HepG2 (cell line): Measurements from ENCODE around the gene ABCG1. TPM values are rescaled to one million over a fixed set of nuclear protein-coding genes. Genes with fewer than 3 reads are reported as not detected.
A peak's percentile ranks its signal among the peaks of the same experiment; 100 is the strongest.

ENCODE experiments used
- FOXA3 ChIP-seq: IDR thresholded peaks from 2 replicates; pipeline ENCODE4 v1.6.1; 2016; ENCODE audit warnings: missing genetic modification reagents, missing compliant biosample characterization
- GABPA ChIP-seq, 2 experiments: IDR thresholded peaks; 2 replicates each; pipeline ENCODE4 v1.6.1; 2011 to 2016; ENCODE audit warnings: low read depth in 2 of 2, low read length in 1 of 2, missing biosample characterization in 1 of 2, missing genetic modification characterization in 1 of 2
- KAT8 ChIP-seq: IDR thresholded peaks from 2 replicates; pipeline ENCODE4 v1.6.1; 2016; ENCODE audit warnings: missing genetic modification reagents, missing compliant biosample characterization
- MAFK ChIP-seq, 2 experiments: IDR thresholded peaks in 1 of 2; conservative IDR thresholded peaks in 1 of 2; 2 replicates each; pipeline ENCODE4 v1.6.1; 2011; ENCODE audit warnings: improper control_type of control experiment in 2 of 2, low read length in 2 of 2
- SRSF9 ChIP-seq: fragments of 200-400 bp; formaldehyde crosslinking; IDR thresholded peaks from 2 replicates; pipeline ENCODE4 v1.6.1; 2018; ENCODE audit warnings: borderline replicate concordance, mild to moderate bottlenecking, low read depth, low read length; ENCODE audit not compliant: insufficient read depth, poor library complexity, severe bottlenecking
- SYNCRIP ChIP-seq: fragments of 200-400 bp; formaldehyde crosslinking; IDR thresholded peaks from 2 replicates; pipeline ENCODE4 v1.6.1; 2018; ENCODE audit warnings: mild to moderate bottlenecking, low read depth, low read length; ENCODE audit not compliant: insufficient read depth
- ZIK1 ChIP-seq: sonication (generic); formaldehyde crosslinking; IDR thresholded peaks from 2 replicates; pipeline ENCODE4 v1.5.0; 2020; ENCODE audit warnings: mild to moderate bottlenecking, low read depth, missing genetic modification reagents, borderline replicate concordance
- ZKSCAN5 ChIP-seq: sonication (generic); formaldehyde crosslinking; IDR thresholded peaks from 2 replicates; pipeline ENCODE4 v1.5.1; 2020; ENCODE audit warnings: mild to moderate bottlenecking, missing genetic modification reagents
- ZNF24 ChIP-seq: fragments of 450-650 bp; IDR thresholded peaks from 2 replicates; pipeline ENCODE4 v1.6.1; 2017; ENCODE audit warnings: antibody characterized with exemption, mild to moderate bottlenecking
- ZNF605 ChIP-seq: sonication (generic); formaldehyde crosslinking; IDR thresholded peaks from 2 replicates; pipeline ENCODE4 v1.8.0; 2022; ENCODE audit warnings: mild to moderate bottlenecking, missing genetic modification reagents
- polyA plus RNA-seq, 8 experiments: library from polyadenylated mRNA; depleted of rRNA in 3 of 8; stranded (reverse) in 7 of 8; unstranded in 1 of 8; fragments of >200 nt; fragmentation: Illumina TruSeq in 4 of 8; extraction: Trizol in 4 of 8; gene quantifications; 2 replicates each; pipeline versions ENCODE4 v1.2.1 to v1.2.3, GENCODE V29; 2011 to 2016; ENCODE audit warnings: low read depth in 4 of 8, missing spikeins in 1 of 8, mixed read lengths in 1 of 8; ENCODE audit not compliant: insufficient read depth in 1 of 8
- total RNA-seq, 5 experiments: library from RNA; depleted of rRNA; stranded (reverse); fragments of >200 nt; fragmentation: Illumina TruSeq; extraction: Trizol; gene quantifications; 2 replicates each; pipeline ENCODE4 v1.2.3, GENCODE V29; 2016; ENCODE audit warnings: low read depth in 1 of 5
- TF ChIP-seq, protein P1 (sequence below): sonication (generic); formaldehyde crosslinking; IDR thresholded peaks from 2 replicates; pipeline ENCODE4 v1.9.0; 2021; ENCODE audit warnings: missing genetic modification reagents, mild to moderate bottlenecking, borderline replicate concordance
- TF ChIP-seq, protein P2 (sequence below): sonication (generic); formaldehyde crosslinking; IDR thresholded peaks from 2 replicates; pipeline ENCODE4 v1.4.0; 2020; ENCODE audit warnings: mild to moderate bottlenecking, missing genetic modification reagents
- TF ChIP-seq, protein P3 (sequence below): sonication (generic); formaldehyde crosslinking; IDR thresholded peaks from 2 replicates; pipeline ENCODE4 v1.9.0; 2021; ENCODE audit warnings: missing genetic modification reagents, borderline replicate concordance
- TF ChIP-seq, protein P4 (sequence below): sonication (generic); formaldehyde crosslinking; IDR thresholded peaks from 2 replicates; pipeline ENCODE4 v1.5.1; 2020; ENCODE audit warnings: missing genetic modification reagents, mild to moderate bottlenecking, borderline replicate concordance

The ABCG1 gene
- total and polyA plus RNA-seq, 2 of the 13 experiments (the other 11 are each of a cell fraction or from before 2014, with no cell fraction given), result 0.04 TPM; not detected in 1

DNA sequence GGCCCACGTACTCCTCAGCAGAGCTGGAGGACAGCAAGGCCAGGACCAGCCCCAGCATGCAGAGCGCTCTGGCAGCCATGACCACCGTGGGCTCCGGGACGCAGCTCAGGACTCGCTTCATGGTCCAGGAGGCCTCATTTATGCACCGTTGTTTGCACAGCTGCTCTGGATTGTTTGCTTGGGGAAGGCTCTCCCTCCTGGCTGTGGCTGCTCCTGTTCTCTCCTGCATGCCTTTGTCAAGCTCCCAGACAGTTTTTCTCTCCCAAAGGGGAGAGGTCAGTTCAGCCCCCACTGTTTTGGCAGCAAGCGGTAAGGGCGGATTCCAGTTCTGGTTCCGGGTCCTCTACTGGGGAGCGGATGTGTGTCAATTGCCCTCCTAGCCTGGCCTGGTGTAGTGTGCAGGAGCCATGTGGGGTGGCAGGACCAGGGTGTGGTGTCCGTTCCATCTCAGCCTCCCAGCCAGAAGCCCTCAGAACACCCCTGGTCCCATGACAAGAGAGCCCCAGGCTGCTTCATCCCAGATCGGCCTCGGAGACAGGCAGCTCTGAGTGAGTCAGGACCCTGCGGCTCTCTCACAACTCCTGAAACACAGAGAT, 96.5 kb downstream of the ABCG1 start, which contains the start of gene TFF3 (continued):
- TF ChIP-seq FOXA3 (CRISPR knock-in tag), result peak; percentile 91
- TF ChIP-seq, protein P1, sequence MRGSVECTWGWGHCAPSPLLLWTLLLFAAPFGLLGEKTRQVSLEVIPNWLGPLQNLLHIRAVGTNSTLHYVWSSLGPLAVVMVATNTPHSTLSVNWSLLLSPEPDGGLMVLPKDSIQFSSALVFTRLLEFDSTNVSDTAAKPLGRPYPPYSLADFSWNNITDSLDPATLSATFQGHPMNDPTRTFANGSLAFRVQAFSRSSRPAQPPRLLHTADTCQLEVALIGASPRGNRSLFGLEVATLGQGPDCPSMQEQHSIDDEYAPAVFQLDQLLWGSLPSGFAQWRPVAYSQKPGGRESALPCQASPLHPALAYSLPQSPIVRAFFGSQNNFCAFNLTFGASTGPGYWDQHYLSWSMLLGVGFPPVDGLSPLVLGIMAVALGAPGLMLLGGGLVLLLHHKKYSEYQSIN (CRISPR knock-in tag), result no peak
- TF ChIP-seq ZKSCAN5, result no peak
- TF ChIP-seq, protein P2, sequence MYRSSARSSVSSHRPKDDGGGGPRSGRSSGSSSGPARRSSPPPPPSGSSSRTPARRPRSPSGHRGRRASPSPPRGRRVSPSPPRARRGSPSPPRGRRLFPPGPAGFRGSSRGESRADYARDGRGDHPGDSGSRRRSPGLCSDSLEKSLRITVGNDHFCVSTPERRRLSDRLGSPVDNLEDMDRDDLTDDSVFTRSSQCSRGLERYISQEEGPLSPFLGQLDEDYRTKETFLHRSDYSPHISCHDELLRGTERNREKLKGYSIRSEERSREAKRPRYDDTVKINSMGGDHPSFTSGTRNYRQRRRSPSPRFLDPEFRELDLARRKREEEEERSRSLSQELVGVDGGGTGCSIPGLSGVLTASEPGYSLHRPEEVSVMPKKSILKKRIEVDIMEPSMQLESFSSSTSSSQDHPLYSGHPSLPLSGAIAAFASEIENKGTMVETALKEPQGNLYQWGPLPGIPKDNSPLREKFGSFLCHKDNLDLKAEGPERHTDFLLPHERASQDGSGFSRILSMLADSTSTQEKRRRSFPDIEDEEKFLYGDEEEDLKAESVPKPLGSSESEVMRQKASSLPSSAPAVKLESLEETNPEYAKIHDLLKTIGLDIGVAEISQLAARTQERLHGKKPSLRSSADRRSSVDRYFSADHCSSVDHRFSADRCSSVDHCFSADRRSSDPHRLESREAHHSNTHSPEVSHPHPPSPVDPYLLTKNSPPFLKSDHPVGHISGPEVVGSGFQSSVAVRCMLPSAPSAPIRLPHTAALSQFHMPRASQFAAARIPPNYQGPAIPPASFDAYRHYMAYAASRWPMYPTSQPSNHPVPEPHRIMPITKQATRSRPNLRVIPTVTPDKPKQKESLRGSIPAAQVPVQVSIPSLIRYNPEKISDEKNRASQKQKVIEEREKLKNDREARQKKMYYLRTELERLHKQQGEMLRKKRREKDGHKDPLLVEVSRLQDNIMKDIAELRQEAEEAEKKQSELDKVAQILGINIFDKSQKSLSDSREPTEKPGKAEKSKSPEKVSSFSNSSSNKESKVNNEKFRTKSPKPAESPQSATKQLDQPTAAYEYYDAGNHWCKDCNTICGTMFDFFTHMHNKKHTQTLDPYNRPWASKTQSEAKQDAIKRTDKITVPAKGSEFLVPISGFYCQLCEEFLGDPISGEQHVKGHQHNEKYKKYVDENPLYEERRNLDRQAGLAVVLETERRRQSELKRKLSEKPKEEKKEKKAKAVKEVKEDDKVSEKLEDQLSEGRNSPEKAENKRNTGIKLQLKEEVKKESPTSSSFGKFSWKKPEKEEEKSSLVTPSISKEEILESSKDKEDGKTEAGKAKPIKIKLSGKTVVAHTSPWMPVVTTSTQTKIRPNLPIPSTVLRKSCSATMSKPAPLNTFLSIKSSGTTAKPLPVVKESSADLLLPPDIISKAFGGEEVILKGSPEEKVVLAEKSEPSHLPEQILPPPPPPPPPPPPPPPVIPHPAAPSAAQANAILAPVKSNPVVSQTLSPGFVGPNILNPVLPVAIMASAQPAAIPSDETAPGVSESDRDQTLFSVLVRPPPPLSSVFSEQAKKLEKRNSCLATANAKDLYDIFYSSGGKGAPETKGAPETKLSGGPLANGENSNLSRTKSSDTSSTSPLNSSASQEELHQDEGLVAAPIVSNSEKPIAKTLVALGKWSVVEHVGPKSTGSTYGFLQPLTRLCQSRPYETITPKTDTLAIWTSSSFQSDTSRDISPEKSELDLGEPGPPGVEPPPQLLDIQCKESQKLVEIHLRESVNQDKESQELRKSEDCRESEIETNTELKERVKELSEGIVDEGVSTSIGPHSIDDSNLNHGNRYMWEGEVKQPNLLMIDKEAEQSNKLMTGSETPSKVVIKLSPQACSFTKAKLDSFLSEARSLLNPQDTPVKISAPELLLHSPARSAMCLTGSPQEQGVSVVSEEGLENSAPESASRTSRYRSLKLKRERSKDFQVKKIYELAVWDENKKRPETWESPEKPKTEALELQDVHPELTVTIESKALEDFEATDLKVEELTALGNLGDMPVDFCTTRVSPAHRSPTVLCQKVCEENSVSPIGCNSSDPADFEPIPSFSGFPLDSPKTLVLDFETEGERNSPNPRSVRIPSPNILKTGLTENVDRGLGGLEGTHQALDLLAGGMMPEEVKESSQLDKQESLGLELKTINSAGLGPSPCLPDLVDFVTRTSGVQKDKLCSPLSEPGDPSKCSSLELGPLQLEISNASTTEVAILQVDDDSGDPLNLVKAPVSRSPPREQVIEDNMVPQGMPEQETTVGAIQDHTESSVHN (CRISPR knock-in tag), result no peak
- no peak for TF ChIP-seq MAFK (conservative IDR thresholded peaks at IDR 0.05 in 1 of 2, IDR thresholded peaks at IDR 0.05 in 1 of 2; ENCODE audit: low read length in 2 of 2)
- no peak for TF ChIP-seq SRSF9
- TF ChIP-seq ZIK1 (CRISPR knock-in tag), result no peak
- 0 out of 2 replicates have a peak, but pooled peaks have one; percentile 1 for TF ChIP-seq ZNF605 (CRISPR knock-in tag)
- TF ChIP-seq KAT8, result no peak
- TF ChIP-seq GABPA (IDR thresholded peaks at IDR 0.05; ENCODE audit: low read depth, low read length), result peak; percentile 67
- peak; percentile 75 for TF ChIP-seq GABPA (CRISPR knock-in tag; IDR thresholded peaks at IDR 0.05; ENCODE audit: low read depth)
- TF ChIP-seq, protein P3, sequence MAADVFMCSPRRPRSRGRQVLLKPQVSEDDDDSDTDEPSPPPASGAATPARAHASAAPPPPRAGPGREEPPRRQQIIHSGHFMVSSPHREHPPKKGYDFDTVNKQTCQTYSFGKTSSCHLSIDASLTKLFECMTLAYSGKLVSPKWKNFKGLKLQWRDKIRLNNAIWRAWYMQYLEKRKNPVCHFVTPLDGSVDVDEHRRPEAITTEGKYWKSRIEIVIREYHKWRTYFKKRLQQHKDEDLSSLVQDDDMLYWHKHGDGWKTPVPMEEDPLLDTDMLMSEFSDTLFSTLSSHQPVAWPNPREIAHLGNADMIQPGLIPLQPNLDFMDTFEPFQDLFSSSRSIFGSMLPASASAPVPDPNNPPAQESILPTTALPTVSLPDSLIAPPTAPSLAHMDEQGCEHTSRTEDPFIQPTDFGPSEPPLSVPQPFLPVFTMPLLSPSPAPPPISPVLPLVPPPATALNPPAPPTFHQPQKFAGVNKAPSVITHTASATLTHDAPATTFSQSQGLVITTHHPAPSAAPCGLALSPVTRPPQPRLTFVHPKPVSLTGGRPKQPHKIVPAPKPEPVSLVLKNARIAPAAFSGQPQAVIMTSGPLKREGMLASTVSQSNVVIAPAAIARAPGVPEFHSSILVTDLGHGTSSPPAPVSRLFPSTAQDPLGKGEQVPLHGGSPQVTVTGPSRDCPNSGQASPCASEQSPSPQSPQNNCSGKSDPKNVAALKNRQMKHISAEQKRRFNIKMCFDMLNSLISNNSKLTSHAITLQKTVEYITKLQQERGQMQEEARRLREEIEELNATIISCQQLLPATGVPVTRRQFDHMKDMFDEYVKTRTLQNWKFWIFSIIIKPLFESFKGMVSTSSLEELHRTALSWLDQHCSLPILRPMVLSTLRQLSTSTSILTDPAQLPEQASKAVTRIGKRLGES, result no peak
- no peak for TF ChIP-seq SYNCRIP
- TF ChIP-seq ZNF24, result no peak
- TF ChIP-seq, protein P4, sequence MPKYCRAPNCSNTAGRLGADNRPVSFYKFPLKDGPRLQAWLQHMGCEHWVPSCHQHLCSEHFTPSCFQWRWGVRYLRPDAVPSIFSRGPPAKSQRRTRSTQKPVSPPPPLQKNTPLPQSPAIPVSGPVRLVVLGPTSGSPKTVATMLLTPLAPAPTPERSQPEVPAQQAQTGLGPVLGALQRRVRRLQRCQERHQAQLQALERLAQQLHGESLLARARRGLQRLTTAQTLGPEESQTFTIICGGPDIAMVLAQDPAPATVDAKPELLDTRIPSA (CRISPR knock-in tag), result no peak
